HG02588 (cell line): ENCODE measurements around the gene CD63.
A peak's percentile ranks its signal among the peaks of the same experiment; 100 is the strongest.

Experiments used
- ATAC-seq: cut with Tn5 transposase; IDR thresholded peaks from one replicate; pipeline ENCODE4 v1.9.1; 2021; ENCODE audit warnings: mild to moderate bottlenecking, moderate library complexity; ENCODE audit not compliant: unreplicated experiment

CD63 gene

DNA sequence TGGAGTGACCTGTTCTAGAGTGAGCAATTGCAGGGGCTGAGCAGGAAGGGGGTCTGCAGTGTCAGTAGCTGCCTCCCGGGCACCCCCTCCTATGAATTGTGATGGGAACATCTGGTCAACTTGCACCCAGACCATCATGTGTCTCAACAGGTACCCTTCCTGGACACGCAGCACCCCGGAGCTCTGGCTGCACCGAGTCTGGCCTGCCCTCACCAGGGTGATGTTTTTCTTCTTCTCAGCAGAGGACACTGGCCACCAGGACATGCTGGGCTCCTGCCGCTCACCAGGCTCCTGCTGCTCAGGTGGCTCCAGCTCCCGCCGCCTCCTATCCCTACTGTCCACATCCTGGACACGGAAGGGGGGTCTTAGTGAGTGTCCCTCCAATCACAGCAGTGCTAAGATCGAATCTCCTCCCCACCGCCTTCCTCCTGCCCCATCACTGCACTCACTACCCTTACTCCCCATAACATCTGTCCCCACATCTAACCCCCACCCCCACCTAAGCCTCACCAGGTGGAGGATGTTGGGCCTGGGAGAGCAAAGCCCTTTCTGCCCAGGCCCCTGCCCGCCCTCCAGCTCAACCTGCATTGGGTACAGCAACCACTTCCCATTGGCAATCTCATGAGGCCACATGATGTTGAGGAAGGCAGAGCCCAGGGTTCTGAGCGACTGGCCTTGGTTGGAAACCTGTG lies 36.0 kb downstream of the CD63 start:
- ATAC-seq: no peak

GRCh38 chr12:55688716-55689655 lies 39.8 kb downstream of the CD63 start:
- no peak for ATAC-seq

DNA sequence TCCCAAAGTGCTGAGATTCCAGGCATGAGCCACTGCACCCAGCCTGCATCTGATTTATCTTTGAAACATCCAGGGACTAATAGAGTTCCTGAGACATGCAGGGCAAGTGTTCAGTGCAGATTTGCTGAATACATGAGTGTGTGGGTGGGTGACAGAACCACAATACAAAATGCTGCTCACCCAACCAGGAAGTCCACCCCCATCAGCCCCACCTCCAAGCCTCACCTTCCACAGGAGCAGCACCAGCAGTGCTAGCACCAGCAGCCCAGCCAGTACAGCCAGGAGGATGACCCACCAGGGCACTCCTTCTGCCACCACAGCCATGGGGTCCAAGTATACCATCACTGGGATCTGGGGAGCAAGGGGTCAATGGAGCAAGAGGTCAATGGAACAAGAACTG lies 41.1 kb downstream of the CD63 start:
- ATAC-seq: peak; percentile 54

DNA sequence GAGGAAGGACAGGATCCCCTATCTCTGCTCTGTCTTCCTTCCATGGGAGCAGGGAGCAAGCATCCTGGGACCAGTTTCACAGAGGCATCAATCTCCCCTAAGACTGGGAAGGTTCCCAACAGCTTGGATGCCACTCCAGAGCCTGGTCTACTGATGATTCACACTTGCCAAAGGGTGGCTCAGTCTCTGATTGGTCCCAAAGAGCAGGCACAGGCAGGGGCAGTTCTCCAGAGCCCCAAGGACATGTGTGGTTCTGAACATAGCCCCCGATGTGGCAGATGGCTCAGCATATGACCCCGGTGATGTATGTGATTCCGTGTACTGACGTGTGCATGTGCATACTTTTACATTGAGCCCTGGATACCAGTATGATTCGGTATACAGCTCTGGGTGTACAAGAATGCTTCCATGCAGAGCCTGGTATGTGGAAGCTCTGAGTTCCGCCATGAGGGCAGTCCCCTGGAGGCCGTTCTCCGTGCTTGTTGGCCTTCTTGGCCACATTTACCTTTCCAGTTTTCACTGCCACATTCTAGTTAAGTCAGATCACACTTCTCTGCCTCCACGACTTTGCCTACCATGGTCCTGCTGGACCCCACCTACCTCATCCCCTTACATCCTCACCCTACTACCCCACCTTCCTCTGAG lies 42.3 kb downstream of the CD63 start:
- ATAC-seq: no peak

- no peak for ATAC-seq
These were observed 43.1 kb downstream of the CD63 start for GRCh38 chr12:55685671-55686070.

- no peak for ATAC-seq
These were observed 43.9 kb downstream of the CD63 start for GRCh38 chr12:55684761-55685370.

DNA sequence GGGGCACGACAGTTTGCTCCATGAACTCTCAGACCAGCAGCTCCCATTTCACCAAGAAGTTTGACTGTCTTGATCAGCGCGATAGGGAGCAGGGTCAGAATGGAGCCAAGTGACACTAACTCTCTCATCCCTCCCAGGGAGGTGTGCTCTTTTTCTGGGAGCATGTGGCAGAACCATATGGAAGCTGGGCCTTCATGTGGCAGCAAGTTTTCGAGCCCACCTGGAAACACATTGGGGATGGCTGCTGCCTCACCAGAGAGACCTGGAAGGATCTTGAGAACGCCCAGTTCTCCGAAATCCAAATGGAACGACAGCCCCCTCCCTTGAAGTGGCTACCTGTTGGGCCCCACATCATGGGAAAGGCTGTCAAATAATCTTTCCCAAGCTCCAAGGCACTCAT lies 45.1 kb downstream of the CD63 start:
- ATAC-seq: no peak

- ATAC-seq: no peak
These were observed 46.6 kb downstream of the CD63 start for GRCh38 chr12:55682087-55682796.

GRCh38 chr12:55681142-55682077 lies 47.4 kb downstream of the CD63 start:
- no peak for ATAC-seq

GRCh38 chr12:55679691-55680090 lies 49.1 kb downstream of the CD63 start:
- no peak for ATAC-seq

DNA sequence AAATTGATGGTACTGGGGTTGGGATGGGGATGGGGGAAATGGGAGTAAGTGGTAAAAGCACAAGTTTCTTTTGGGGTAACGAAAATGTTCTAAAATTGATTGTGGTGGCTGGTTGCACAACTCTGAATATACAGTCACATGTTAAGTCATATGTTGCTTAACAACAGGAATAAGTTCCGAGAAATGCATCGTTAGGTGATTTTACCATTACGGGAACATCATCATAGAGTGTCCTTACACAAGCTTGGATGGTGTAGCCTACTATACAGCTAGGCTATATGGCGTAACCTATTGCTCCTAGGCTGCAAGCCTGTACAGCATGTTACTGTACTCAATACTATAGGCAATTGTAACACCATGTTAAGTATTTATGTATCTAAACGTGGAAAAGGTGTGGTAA lies 52.1 kb downstream of the CD63 start:
- ATAC-seq: no peak

GRCh38 chr12:55675666-55676065 lies 53.1 kb downstream of the CD63 start:
- ATAC-seq: no peak
